Activated CD4-positive, CD25-positive, alpha-beta regulatory T cell treated with anti-CD3 and anti-CD28 coated beads, Interleukin-2, amount 50 U/mL, for 16 hours (primary cell): Measurements from ENCODE around the gene SMIM14.
"Not testable (repeated sequence)": the region's sequence is repeated elsewhere in the genome, so short reads cannot be mapped to it uniquely, and the experiment has no call there.

Source experiments
- DNase-seq: peaks from one replicate; pipeline ENCODE4 v3.0.0-alpha.2; 2020; ENCODE audit warnings: low read depth, low spot score

Gene SMIM14

GRCh38 chr4:39597695-39598381, 40.8 kb downstream of the SMIM14 start:
- DNase-seq = no peak

GRCh38 chr4:39596971-39597370, 41.7 kb downstream of the SMIM14 start:
- no peak for DNase-seq

- no peak for DNase-seq
Measured at GRCh38 chr4:39591290-39591689, 47.4 kb downstream of the SMIM14 start.

- DNase-seq = no peak
Measured at GRCh38 chr4:39587881-39588280, 50.8 kb downstream of the SMIM14 start.

- no peak for DNase-seq
Measured at GRCh38 chr4:39574946-39575345, 63.7 kb downstream of the SMIM14 start.

GRCh38 chr4:39571504-39571903, 67.2 kb downstream of the SMIM14 start:
- no peak for DNase-seq

- no peak for DNase-seq
Measured at GRCh38 chr4:39571054-39571453, 67.6 kb downstream of the SMIM14 start.

GRCh38 chr4:39569209-39569608, 69.5 kb downstream of the SMIM14 start:
- DNase-seq = no peak

- DNase-seq = no peak
Measured at GRCh38 chr4:39568805-39569204, 69.9 kb downstream of the SMIM14 start.

GRCh38 chr4:39565878-39566600, 72.6 kb downstream of the SMIM14 start:
- no peak for DNase-seq

GRCh38 chr4:39563346-39563847, 75.3 kb downstream of the SMIM14 start:
- no peak for DNase-seq

- DNase-seq = no peak
Measured at GRCh38 chr4:39562792-39563191, 75.9 kb downstream of the SMIM14 start.

GRCh38 chr4:39559626-39560025, 79.0 kb downstream of the SMIM14 start:
- no peak for DNase-seq

GRCh38 chr4:39555472-39555871, 83.2 kb downstream of the SMIM14 start:
- no peak for DNase-seq

GRCh38 chr4:39548425-39549067, 90.1 kb downstream of the SMIM14 start:
- no peak for DNase-seq

- no peak for DNase-seq
Measured at GRCh38 chr4:39544580-39545315, 93.9 kb downstream of the SMIM14 start.

- DNase-seq = not testable (repeated sequence)
Measured at GRCh38 chr4:39544080-39544479, 94.6 kb downstream of the SMIM14 start.

GRCh38 chr4:39543034-39543433, 95.6 kb downstream of the SMIM14 start:
- no peak for DNase-seq

GRCh38 chr4:39542611-39543012, 96.1 kb downstream of the SMIM14 start:
- no peak for DNase-seq

- no peak for DNase-seq
Measured at GRCh38 chr4:39541987-39542610, 96.6 kb downstream of the SMIM14 start.

GRCh38 chr4:39539089-39539611, 99.5 kb downstream of the SMIM14 start:
- no peak for DNase-seq
